Endothelial cell (in vitro differentiated cells): ENCODE results near the gene KCNE1. TPM values are rescaled to one million over a fixed set of nuclear protein-coding genes. Genes with fewer than 3 reads are reported as not detected.

ENCODE experiments used
- DNase-seq: peaks from one replicate; pipeline ENCODE4 v3.0.0; 2021; ENCODE audit warnings: low spot score
- H3K27ac Mint-ChIP-seq: one replicate; pipeline ENCODE4 v1.8.0; 2021; ENCODE audit warnings: mixed read lengths, inconsistent platforms; ENCODE audit not compliant: unreplicated experiment
- H3K27me3 Mint-ChIP-seq: one replicate; pipeline ENCODE4 v1.8.0; 2021; ENCODE audit warnings: mild to moderate bottlenecking, moderate library complexity, mixed read lengths, inconsistent platforms; ENCODE audit not compliant: unreplicated experiment
- H3K36me3 Mint-ChIP-seq: one replicate; pipeline ENCODE4 v1.8.0; 2021; ENCODE audit warnings: mild to moderate bottlenecking, low read depth, mixed read lengths, inconsistent platforms; ENCODE audit not compliant: unreplicated experiment
- H3K4me1 Mint-ChIP-seq: one replicate; pipeline ENCODE4 v1.8.0; 2021; ENCODE audit warnings: mild to moderate bottlenecking, mixed read lengths, inconsistent platforms; ENCODE audit not compliant: unreplicated experiment
- H3K4me3 Mint-ChIP-seq: one replicate; pipeline ENCODE4 v1.8.0; 2021; ENCODE audit warnings: mild to moderate bottlenecking, mixed read lengths, inconsistent platforms; ENCODE audit not compliant: unreplicated experiment
- H3K9me3 Mint-ChIP-seq: one replicate; pipeline ENCODE4 v1.8.0; 2021; ENCODE audit warnings: mixed read lengths, inconsistent platforms; ENCODE audit not compliant: unreplicated experiment
- CTCF ChIP-seq: fragments of 200-600 bp; sonication (generic); IDR thresholded peaks from one replicate; pipeline ENCODE4 v1.5.0; 2021; ENCODE audit warnings: antibody characterized with exemption; ENCODE audit not compliant: unreplicated experiment
- total RNA-seq: library from RNA; stranded (reverse); fragmentation: NEBNext Ultra II Directional; extraction: Animal tissue kit (Norgen Biotek cat#: 25700); gene quantifications from one replicate; pipeline ENCODE4 v1.2.1, GENCODE V29; 2021; ENCODE audit not compliant: unreplicated experiment

KCNE1 gene
- total RNA-seq, 1 donor from 2014 or later = 0.26 TPM

- no peak for TF ChIP-seq CTCF
- H3K27me3 Mint-ChIP-seq = peaks cover 4% of the 10 kb centered on the region
- H3K36me3 Mint-ChIP-seq = peaks cover 5% of the 10 kb centered on the region
- peaks cover 10% of the 10 kb centered on the region for H3K4me1 Mint-ChIP-seq
- no peaks in the 10 kb centered on the region for H3K9me3 Mint-ChIP-seq
- H3K4me3 Mint-ChIP-seq = no peak overlapping the region
- H3K27ac Mint-ChIP-seq = no peak overlapping the region
- DNase-seq = no peak
Measured at GRCh38 chr21:34531399-34531798, 19.4 kb upstream of the KCNE1 start.

- H3K27me3 Mint-ChIP-seq = peaks cover 4% of the 10 kb centered on the region
- DNase-seq = no peak
- H3K27ac Mint-ChIP-seq = no peak overlapping the region
- no peak for TF ChIP-seq CTCF
- peaks cover 5% of the 10 kb centered on the region for H3K36me3 Mint-ChIP-seq
- H3K9me3 Mint-ChIP-seq = no peaks in the 10 kb centered on the region
- H3K4me3 Mint-ChIP-seq = no peak overlapping the region
- peaks cover 15% of the 10 kb centered on the region for H3K4me1 Mint-ChIP-seq
Measured at GRCh38 chr21:34530261-34530660, 18.3 kb upstream of the KCNE1 start.

GRCh38 chr21:34528131-34528561 is 16.1 kb upstream of the KCNE1 start:
- Mint-ChIP-seq H3K4me1 (peaks cover 27% of the 10 kb centered on the region), H3K36me3 (peaks cover 5% of the 10 kb centered on the region), H3K9me3 (no peaks in the 10 kb centered on the region), H3K27me3 (peaks cover 5% of the 10 kb centered on the region), H3K27ac (no peak overlapping the region), H3K4me3 (no peak overlapping the region)
- DNase-seq = no peak
- no peak for TF ChIP-seq CTCF

- peak overlapping the region; percentile 98 for H3K27ac Mint-ChIP-seq
- no peaks in the 10 kb centered on the region for H3K9me3 Mint-ChIP-seq
- H3K4me3 Mint-ChIP-seq = peak overlapping the region; percentile 29
- TF ChIP-seq CTCF = no peak
- peak; percentile 68 for DNase-seq
- H3K4me1 Mint-ChIP-seq = peaks cover 27% of the 10 kb centered on the region
- H3K36me3 Mint-ChIP-seq = peaks cover 5% of the 10 kb centered on the region
- peaks cover 1% of the 10 kb centered on the region for H3K27me3 Mint-ChIP-seq
Measured at GRCh38 chr21:34526618-34527290, 14.7 kb upstream of the KCNE1 start.

GRCh38 chr21:34526241-34526617 is 14.2 kb upstream of the KCNE1 start:
- Mint-ChIP-seq H3K27ac (peak overlapping the region; percentile 98), H3K9me3 (no peaks in the 10 kb centered on the region), H3K4me1 (peaks cover 23% of the 10 kb centered on the region), H3K27me3 (peaks cover 5% of the 10 kb centered on the region), H3K4me3 (peak overlapping the region; percentile 29), H3K36me3 (peaks cover 5% of the 10 kb centered on the region)
- DNase-seq = no peak
- no peak for TF ChIP-seq CTCF
